ENCODE data around the gene NDST4.

NDST4 gene

DNA sequence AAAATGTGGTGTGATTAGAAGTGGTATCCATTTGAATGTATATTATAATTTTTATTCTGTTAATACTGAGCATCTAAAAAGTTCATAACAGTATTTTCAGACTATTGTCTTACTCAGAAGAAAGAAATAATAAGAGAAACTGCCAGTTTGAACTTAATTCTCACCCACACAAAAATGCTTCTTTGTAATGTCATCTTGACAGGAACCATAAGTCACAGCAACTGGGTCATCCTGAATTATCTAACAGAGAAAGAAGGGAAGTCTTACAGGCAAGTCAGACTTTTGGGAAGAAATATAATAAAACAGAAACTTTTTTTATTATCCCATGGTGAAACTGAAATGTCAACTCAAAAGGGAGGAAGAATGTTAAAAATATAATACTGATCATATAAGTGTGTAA is 83.1 kb downstream of the NDST4 start:
- no peaks in the 10 kb centered on the region for H3K36me3 ChIP-seq (replicated peaks; ENCODE audit: low read depth, low read length)
- H3K4me2 ChIP-seq (ENCODE audit: low read length) = no peak overlapping the region
- no peak overlapping the region for H3K4me3 ChIP-seq (ENCODE audit: low read length)
- H2AFZ ChIP-seq (ENCODE audit: low read depth, low read length) = no peak overlapping the region
- no peak overlapping the region for H3K9ac ChIP-seq (ENCODE audit: low read length)
- no peak overlapping the region for H3K27ac ChIP-seq (ENCODE audit: low read length)
- H3K27me3 ChIP-seq (ENCODE audit: low read depth, low read length) = no peaks in the 10 kb centered on the region
- peaks cover 13% of the 10 kb centered on the region for H3K4me1 ChIP-seq (ENCODE audit: low read length)
- H3K79me2 ChIP-seq (ENCODE audit: low read length) = no peaks in the 10 kb centered on the region
- H4K20me1 ChIP-seq (ENCODE audit: insufficient read depth, low read length) = no peaks in the 10 kb centered on the region
- H3K9me3 ChIP-seq (ENCODE audit: insufficient read depth, low read length) = no peaks in the 10 kb centered on the region
- TF ChIP-seq, protein P1, sequence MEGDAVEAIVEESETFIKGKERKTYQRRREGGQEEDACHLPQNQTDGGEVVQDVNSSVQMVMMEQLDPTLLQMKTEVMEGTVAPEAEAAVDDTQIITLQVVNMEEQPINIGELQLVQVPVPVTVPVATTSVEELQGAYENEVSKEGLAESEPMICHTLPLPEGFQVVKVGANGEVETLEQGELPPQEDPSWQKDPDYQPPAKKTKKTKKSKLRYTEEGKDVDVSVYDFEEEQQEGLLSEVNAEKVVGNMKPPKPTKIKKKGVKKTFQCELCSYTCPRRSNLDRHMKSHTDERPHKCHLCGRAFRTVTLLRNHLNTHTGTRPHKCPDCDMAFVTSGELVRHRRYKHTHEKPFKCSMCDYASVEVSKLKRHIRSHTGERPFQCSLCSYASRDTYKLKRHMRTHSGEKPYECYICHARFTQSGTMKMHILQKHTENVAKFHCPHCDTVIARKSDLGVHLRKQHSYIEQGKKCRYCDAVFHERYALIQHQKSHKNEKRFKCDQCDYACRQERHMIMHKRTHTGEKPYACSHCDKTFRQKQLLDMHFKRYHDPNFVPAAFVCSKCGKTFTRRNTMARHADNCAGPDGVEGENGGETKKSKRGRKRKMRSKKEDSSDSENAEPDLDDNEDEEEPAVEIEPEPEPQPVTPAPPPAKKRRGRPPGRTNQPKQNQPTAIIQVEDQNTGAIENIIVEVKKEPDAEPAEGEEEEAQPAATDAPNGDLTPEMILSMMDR (IDR thresholded peaks at IDR 0.05; ENCODE audit: low read depth, low read length) = no peak
- no peak for TF ChIP-seq EZH2phosphoT487 (IDR thresholded peaks at IDR 0.05; ENCODE audit: low read depth)

DNA sequence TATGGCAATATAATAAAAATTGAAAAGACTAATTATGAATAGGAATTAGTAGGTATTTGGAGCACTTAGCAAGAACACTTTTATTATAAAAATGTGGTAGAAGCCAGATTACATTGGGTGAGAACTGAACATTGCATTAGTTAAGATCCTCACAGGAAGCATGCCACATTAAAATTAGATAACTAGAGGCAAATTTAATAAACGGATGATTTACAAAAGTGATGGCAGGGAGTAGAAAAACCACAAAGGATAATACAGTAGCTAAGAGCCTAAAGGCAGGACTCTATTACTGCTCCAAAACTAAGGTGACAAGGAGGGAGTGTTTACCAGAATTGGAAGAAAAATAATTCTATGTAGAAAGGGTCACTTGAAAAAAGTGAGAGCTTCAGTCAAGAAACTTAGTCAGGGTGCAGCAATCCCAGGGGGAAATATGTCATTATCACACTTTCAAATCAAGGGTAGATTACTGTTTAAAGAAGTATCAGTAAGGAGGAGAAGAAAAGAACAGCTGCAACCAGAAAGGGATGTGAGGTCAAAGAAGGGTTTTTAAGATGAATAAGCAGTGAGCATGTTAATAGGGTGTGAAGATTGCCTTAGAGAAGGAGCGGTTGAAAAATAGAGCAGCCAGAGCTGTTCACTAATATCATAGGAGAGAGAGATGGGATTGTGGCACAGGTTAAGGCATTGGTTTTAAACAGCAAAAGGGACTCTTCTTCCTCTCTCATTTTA is 84.6 kb downstream of the NDST4 start:
- no peaks in the 10 kb centered on the region for H3K79me2 ChIP-seq (ENCODE audit: low read length)
- peaks cover 13% of the 10 kb centered on the region for H3K4me1 ChIP-seq (ENCODE audit: low read length)
- H3K27ac ChIP-seq (ENCODE audit: low read length) = no peak overlapping the region
- H2AFZ ChIP-seq (ENCODE audit: low read depth, low read length) = no peak overlapping the region
- no peaks in the 10 kb centered on the region for H3K9me3 ChIP-seq (ENCODE audit: insufficient read depth, low read length)
- H3K9ac ChIP-seq (ENCODE audit: low read length) = no peak overlapping the region
- H3K27me3 ChIP-seq (ENCODE audit: low read depth, low read length) = no peaks in the 10 kb centered on the region
- no peak overlapping the region for H3K4me3 ChIP-seq (ENCODE audit: low read length)
- H3K36me3 ChIP-seq (replicated peaks; ENCODE audit: low read depth, low read length) = no peaks in the 10 kb centered on the region
- TF ChIP-seq, protein P1 (IDR thresholded peaks at IDR 0.05; ENCODE audit: low read depth, low read length) = no peak
- no peak for TF ChIP-seq EZH2phosphoT487 (IDR thresholded peaks at IDR 0.05; ENCODE audit: low read depth)
- H4K20me1 ChIP-seq (ENCODE audit: insufficient read depth, low read length) = no peaks in the 10 kb centered on the region
- H3K4me2 ChIP-seq (ENCODE audit: low read length) = no peak overlapping the region; the same call in 1 of the 2 replicates

DNA sequence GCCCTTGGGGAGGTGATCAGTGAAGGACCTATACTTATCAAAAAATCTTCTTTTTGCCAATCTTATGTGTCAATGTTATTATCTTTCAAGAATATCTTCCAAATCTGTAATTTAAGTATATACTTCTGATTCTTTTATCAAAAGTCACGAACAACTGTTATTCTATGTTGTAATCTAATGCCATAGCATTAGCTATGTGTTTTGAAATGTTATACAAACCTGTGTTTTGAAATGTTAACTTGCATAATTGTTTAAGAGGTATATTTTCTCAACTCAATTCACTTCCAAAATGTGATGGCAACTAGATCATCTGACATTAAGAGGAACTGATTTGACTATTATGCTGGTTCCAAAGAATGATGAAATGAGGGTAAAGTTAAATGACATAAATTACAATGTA is 113.5 kb downstream of the NDST4 start:
- Histone ChIP-seq H2AFZ (ENCODE audit: low read depth, low read length) (no peak overlapping the region), H3K9ac (ENCODE audit: low read length) (no peak overlapping the region), H3K79me2 (ENCODE audit: low read length) (no peaks in the 10 kb centered on the region), H3K4me2 (ENCODE audit: low read length) (no peak overlapping the region), H3K36me3 (replicated peaks; ENCODE audit: low read depth, low read length) (no peaks in the 10 kb centered on the region), H3K4me1 (ENCODE audit: low read length) (peaks cover 18% of the 10 kb centered on the region), H3K4me3 (ENCODE audit: low read length) (no peak overlapping the region), H4K20me1 (ENCODE audit: insufficient read depth, low read length) (no peaks in the 10 kb centered on the region), H3K27me3 (ENCODE audit: low read depth, low read length) (no peaks in the 10 kb centered on the region), H3K9me3 (ENCODE audit: insufficient read depth, low read length) (no peaks in the 10 kb centered on the region), H3K27ac (ENCODE audit: low read length) (no peak overlapping the region)
- no peak for TF ChIP-seq EZH2phosphoT487 (IDR thresholded peaks at IDR 0.05; ENCODE audit: low read depth)
- TF ChIP-seq, protein P1 (IDR thresholded peaks at IDR 0.05; ENCODE audit: low read depth, low read length) = no peak

DNA sequence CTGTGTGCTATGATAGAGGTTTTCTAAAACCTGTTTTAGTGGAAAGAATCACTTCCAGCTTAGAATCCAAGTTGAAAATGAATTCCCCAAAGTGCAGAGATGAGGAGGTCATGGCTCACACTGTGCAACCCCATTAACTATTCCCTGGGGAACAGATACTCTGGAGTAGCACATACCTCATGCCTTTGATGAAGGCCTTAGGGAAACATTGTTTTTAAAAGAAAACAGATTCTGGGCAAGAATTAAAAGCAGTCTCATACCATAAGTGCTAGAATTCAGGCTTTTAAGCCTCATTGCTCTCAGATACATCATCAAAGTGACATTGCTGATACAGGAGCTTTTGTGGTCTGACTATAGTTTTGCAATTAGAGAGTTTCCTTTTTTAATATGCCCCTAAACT is 115.1 kb downstream of the NDST4 start:
- no peaks in the 10 kb centered on the region for H3K79me2 ChIP-seq (ENCODE audit: low read length)
- H3K27ac ChIP-seq (ENCODE audit: low read length) = no peak overlapping the region
- H3K27me3 ChIP-seq (ENCODE audit: low read depth, low read length) = no peaks in the 10 kb centered on the region
- peaks cover 18% of the 10 kb centered on the region for H3K4me1 ChIP-seq (ENCODE audit: low read length)
- TF ChIP-seq, protein P1 (IDR thresholded peaks at IDR 0.05; ENCODE audit: low read depth, low read length) = no peak
- TF ChIP-seq EZH2phosphoT487 (IDR thresholded peaks at IDR 0.05; ENCODE audit: low read depth) = no peak
- no peak overlapping the region for H2AFZ ChIP-seq (ENCODE audit: low read depth, low read length)
- no peak overlapping the region for H3K4me3 ChIP-seq (ENCODE audit: low read length)
- no peaks in the 10 kb centered on the region for H3K9me3 ChIP-seq (ENCODE audit: insufficient read depth, low read length)
- no peaks in the 10 kb centered on the region for H3K36me3 ChIP-seq (replicated peaks; ENCODE audit: low read depth, low read length)
- H3K9ac ChIP-seq (ENCODE audit: low read length) = no peak overlapping the region
- H4K20me1 ChIP-seq (ENCODE audit: insufficient read depth, low read length) = no peaks in the 10 kb centered on the region
- no peak overlapping the region for H3K4me2 ChIP-seq (ENCODE audit: low read length)
